Ramos (cell line): ENCODE results near the gene GBA2.

Source experiments
- in situ Hi-C: fragments of 300-500 bp; cut with MboI; formaldehyde crosslinking; loops from one replicate; pipeline ENCODE4 v1.14.3; 2022; ENCODE audit warnings: low sequenced_read_pairs; ENCODE audit not compliant: unreplicated experiment

The GBA2 gene

DNA sequence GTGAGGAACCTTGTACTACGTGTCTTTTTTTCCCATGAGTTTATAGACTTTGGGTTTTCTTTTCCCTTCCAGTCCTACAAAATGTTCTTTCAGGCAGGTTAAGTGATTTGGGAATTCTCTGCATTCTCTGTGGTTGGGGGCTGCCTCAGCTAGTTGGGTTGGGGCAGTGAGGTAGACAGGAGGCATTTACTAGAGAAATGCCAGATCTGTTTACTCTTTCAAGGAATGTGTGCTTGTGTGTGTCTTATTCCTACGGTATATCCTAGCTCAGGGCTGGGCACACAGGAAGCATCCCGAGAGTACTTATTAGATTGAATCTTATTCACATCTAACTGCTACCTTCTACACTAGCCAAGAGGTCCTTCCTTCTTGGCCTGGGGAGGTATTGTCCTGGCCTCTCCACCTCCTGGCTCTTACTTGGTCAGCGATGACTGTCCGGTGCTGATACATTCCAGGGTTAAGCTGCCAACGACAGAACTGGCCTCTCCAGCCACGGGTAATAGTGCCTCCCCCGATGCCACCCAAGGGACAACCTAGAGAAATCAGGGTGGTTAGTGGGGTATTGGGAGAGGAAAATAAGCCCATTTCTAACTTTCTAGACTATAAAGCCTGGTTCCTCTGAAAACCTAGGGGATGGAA, 5.0 kb downstream of the GBA2 start:
- in situ Hi-C loops, result loop anchor here (25.0 kb wide), 1 partner anchor 657 kb away; the partner anchor contains the start of genes FANCG and PIGO

DNA sequence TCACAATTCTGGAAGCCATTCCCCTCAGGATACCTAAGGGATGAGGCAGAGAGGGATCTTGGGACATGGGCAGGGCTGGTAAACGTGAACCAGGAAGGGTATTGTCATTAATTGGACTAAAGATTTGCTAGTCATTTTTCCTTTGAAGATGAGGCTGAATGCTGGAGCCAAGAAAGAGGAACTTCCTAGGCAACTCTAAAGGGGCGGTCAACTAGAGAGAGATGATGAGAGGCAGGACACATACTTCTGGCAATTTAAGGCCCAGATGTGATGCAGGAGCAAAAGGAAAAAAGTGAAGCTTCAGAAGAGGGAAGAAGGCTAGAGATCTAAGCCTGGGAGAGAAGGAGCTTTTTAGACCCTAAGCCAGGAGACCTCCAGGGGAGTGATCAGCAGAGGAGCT, 5.6 kb downstream of the GBA2 start:
- in situ Hi-C loops, result loop anchor here (25.0 kb wide), 1 partner anchor 656 kb away; the partner anchor contains the start of genes FANCG and PIGO

DNA sequence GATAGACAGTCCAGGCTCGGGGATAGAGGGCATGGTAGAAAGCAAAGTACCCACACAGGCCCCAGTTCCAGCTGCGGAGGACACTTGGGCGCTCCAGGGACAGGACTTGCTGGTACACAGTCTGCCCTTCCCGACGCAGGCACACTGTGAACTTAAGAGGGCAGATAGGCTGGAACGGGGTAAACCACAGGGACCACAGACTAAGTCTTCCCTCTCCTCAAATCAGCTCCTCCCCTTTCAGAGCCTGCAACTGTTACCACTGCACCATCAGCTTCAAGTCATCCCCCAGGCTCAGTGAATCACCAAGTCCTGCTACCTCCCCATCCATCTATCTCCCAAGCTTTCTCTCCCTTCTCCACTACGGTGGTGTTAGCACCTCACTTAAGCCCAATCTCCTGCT, 7.3 kb downstream of the GBA2 start:
- in situ Hi-C loops, result loop anchor here (25.0 kb wide), 1 partner anchor 654 kb away; the partner anchor contains the start of genes FANCG and PIGO

DNA sequence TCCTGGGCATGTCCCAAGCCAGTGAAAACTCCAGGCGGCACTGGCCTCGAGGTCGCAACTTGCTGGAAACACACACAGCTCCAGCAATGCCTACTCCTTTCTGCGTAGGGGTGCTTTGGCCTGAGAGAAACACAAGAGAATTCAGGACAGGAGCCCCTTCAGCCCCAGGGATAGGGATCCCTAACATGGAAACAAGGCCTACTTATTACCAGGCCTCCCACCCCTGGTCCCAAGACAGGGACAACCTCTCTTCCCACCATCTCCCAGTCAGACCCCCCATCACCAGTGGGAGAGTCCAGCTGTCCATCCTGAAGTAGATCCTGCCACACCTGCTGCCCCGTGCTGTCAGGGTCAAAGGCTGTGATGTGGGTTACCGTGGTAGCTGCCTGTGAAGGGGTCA, 8.8 kb downstream of the GBA2 start:
- in situ Hi-C loops, result loop anchor here (25.0 kb wide), 1 partner anchor 653 kb away; the partner anchor contains the start of genes FANCG and PIGO

DNA sequence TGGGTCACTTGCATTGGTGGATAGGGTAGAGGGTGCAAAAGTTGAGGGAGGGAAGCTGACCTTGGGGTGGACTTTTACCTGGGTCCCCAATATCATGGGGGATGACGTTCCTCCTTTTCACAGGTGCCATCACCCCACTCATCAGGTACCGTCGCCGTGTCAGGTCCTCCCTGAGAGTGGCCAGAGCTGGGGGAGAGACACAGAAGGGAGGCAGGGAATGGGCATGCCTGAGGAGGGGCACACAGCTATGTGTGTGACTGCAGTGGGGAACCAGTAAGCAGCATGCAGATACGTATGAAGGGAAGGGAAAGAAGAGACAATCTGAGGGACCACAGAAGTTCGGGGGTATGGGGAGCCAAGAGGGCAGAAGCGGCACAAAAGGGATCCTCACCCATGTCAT, 10.1 kb downstream of the GBA2 start:
- in situ Hi-C loops, result loop anchor here (25.0 kb wide), 1 partner anchor 652 kb away; the partner anchor contains the start of genes FANCG and PIGO

DNA sequence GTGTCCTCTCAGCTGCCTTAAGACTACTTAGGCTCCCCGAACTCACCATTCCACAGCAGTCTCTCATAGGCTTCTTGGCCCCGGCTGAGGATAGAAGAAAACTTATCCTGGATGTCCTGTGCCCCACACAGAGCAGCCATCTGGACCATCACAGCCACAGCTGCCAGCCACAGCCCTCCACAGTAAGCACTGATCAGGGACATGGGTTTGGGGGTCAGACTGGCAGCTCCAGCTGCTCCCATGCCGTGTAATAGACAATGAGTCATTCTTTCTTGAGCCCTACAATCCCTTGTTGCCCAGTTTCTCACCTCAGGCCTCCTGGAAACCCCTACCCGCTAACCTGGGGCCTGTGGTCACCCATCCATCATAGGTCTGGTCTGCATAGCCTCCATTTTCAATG, 10.8 kb downstream of the GBA2 start:
- in situ Hi-C loops, result loop anchor here (25.0 kb wide), 1 partner anchor 651 kb away; the partner anchor contains the start of genes FANCG and PIGO

DNA sequence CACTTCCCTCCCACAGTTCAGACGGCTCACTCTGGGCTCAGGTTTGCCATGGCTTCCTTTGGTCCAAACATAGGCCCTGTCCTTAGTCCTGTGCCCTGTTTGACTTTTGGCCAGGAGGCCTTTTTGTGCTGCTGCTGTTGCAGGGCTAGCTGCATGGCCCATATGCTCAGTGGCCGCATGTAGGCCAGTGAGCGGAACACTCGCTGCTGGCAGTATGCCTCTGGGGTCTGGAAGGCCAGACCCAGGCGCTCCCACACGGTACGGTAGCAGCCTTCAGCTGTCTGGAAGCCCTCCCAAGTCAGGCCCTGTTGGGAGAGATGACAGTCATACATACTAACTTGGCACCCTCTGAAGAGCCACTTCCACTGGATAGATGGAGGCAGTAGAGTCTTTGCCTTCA, 11.9 kb downstream of the GBA2 start:
- in situ Hi-C loops, result loop anchor here (25.0 kb wide), 1 partner anchor 650 kb away; the partner anchor contains the start of genes FANCG and PIGO

DNA sequence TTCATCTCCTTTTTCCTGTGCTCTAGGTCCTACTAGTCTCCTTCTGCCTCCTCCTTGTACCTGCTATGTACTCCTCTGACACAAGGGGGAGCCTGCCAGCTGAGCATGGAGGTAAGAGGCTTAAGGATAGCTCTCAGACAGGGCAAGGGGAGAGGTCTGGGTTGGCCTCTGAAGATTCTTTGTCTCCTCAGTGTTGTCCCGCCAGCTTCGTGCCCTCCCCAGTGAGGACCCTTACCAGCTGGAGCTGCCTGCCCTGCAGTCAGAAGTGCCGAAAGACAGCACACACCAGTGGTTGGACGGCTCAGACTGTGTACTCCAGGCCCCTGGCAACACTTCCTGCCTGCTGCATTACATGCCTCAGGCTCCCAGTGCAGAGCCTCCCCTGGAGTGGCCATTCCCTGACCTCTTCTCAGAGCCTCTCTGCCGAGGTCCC, 12.8 kb downstream of the GBA2 start:
- in situ Hi-C loops, result loop anchor here (25.0 kb wide), 1 partner anchor 649 kb away; the partner anchor contains the start of genes FANCG and PIGO

DNA sequence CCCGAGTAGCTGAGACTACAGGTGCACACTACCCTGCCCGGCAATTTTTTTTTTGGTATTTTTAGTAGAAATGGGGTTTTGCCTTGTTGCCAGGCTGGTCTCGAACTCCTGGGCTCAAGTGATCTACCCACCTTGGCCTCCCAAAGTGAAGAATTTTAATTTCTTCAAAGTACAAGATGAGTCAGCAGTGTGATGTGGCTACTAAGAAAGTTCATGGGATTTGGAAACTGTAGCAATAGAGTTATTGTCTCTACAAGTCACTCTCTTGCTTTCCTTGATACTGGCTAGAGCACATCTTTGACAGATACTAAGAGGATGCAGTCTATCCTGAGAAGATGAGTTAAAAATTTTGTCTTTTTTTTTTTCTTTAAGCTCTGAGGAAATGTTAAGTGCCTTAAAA, 14.9 kb downstream of the GBA2 start:
- in situ Hi-C loops, result loop anchor here (25.0 kb wide), 1 partner anchor 647 kb away; the partner anchor contains the start of genes FANCG and PIGO

DNA sequence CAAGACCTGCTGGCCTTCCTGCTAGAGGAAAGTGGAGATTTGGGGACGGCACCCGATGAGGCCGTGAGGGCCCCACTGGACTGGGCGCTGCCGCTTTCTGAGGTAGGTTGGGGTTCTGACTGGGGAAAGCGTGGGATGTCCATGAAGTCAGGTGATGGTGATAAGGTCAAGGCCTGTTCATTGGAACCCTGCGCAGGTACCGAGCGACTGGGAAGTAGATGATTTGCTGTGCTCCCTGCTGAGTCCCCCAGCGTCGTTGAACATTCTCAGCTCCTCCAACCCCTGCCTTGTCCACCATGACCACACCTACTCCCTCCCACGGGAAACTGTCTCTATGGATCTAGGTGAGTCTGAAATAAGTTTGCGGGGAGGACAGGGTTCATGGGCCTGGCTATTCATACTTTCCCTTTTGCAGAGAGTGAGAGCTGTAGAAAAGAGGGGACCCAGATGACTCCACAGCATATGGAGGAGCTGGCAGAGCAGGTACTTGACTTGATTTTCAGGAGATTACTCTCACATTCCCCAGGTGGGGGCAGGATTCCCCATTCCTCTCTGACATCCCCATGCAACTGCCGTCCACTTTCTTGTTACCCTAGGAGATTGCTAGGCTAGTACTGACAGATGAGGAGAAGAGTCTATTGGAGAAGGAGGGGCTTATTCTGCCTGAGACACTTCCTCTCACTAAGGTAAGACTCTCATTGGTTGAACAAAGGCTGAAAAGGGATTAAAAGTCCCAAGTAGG, 16.1 kb downstream of the GBA2 start:
- in situ Hi-C loops, result loop anchor here (25.0 kb wide), 1 partner anchor 646 kb away; the partner anchor contains the start of genes FANCG and PIGO

DNA sequence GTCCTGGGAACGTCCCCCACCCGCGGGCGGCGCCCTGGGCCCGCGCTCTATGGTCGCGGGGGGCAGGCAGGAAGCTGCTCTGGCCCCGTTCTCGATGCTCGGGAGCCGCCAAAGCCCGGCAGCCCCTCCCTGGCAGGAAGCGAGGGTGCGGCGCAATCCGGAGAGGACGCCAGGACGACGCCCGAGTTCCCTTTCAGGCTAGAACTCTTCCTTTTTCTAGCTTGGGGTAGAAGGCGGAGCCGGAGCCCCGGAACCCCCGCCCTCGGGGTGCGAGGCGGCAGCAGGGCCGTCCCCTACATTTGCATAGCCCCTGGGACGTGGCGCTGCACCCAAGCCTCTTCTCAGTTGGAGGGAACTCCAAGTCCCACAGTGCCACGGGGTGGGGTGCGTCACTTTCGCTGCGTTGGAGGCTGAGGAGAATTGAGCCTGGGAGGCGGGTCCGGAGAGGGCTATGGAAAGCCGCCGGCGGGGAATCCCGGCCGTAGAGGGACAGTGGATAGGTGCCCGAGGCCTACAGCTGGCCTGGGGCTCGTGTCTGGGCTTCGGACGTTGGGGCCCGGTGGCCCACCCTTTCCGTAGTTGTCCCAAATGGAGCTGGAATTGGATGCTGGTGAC, 16.7 kb downstream of the GBA2 start, which contains the start of the genes CREB3 and TLN1:
TSS of gene CREB3 (plus strand) at position 482 of the 615 bp plus-strand sequence. CDS start at position 589, 107 bp downstream.
TSS of gene TLN1 (minus strand) at position 11 of the 615 bp plus-strand sequence. CDS start 6,501 bp downstream, outside the sequence.
- in situ Hi-C loops, result loop anchor here (25.0 kb wide), 1 partner anchor 645 kb away; the partner anchor contains the start of genes FANCG and PIGO

DNA sequence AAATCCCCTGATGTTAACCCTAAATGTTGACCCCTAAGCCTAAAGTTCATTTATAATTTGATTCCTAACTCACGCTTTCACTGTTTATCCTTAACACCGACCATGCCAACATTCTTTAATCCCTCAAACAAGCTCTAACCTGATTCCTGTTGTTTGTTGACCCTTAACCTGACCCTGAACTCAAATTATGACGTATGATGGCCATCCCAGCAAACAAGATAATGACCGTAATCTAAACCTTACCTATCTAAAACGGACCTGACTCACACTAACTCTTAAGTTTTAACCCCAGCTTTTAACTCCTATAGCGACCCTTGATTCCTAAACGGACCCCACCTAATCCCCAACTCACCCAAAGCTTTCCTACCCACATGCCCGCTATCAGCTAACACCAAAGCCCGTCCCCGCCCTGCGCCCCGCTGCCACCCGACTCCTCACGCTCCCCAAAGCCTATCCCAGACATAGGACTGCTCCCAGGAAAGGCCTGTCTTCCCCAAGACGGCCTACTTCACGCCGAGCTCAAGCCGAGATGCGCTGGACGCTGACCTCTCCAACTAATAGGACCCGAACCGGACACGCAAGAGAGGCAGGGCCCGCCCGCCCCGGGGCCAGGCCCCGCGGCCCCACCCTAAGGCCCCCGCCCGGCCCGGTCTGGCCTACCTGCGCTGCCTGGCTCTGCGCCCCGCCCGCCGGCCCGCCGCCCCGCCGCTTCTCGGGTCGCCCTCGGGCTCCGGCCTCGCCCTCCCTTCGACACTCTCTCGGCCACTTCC, 17.4 kb downstream of the GBA2 start:
- in situ Hi-C loops, result loop anchor here (25.0 kb wide), 1 partner anchor 644 kb away; the partner anchor contains the start of genes FANCG and PIGO

DNA sequence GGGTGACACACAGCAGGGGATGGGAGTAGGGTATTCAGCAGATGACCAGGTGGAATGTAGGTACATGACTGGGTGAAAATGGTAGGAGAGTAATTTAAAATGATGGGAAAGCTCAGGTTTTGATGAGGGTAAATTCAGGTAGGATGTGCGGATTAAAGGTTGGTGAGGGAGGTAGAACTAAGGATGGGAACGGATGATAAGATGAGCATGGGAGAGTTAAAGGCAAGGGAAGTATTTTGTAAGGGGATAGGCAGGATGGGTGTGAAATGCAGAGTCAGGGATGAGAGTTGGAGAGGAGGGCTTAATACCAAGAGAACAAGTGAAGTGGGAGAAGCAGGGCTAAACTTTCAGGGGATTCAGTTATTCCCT, 18.6 kb downstream of the GBA2 start:
- in situ Hi-C loops, result loop anchor here (25.0 kb wide), 1 partner anchor 643 kb away; the partner anchor contains the start of genes FANCG and PIGO

DNA sequence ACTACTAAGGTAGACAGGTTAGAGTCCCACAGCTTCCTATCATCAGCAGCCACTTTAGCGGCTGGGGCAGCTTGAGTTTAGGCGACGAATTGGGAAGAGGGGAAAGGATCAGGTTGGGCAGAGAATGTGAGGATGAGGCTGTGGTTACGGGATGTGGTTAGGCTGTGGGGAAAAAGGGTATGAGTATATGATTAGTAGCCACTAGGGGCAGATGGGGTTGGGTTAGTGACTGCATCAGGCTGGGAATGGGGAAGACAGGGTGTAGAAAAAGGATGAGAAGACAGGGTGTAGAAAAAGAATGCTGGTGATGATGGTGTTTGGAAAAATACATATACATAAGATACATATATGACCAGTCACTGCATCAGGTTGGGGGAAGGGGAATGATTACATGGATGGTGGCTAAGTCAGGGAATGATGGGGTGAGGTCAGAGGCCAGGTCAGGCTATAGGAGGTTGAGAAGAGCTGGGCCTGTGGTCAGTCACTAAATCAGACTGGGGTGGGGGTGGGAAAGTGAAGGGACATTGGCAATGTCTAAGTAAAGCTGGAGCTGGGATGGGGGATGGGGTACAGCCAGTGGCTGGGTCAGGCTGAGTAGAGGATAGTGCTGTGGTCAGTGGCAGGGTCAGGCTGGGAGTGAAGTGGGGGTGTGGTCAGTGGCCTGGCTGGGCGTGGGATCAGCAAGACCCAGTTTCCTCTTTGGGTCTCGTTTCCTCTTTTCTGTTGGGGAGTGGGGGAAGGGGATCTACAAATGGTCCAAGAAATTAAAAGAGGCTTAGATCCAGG, 19.1 kb downstream of the GBA2 start:
- in situ Hi-C loops, result loop anchor here (10.0 to 25.0 kb wide), 2 partner anchors 125 to 643 kb away; partner anchors contain the start of genes FANCG, PIGO and TESK1

DNA sequence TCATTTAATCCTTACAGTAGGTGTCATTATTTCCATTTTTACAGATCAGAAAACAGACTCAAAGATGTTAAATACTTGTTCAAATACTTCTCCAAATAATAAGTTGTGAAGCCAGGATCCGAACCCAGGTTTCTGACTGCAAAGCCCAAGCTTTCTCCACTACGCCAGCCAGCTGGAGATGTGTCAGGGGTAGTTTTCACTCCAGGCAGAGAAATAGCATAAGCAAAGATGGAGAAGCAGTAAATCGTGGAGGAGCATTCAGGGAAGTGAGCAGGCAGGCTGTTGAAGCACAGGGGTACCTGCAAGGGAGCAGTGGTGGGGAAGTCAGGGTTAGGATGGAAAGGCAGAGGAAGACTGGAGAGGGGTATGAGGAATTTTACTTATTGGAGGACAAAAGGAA, 19.9 kb downstream of the GBA2 start:
- in situ Hi-C loops, result loop anchor here (10.0 to 25.0 kb wide), 2 partner anchors 124 to 642 kb away; partner anchors contain the start of genes FANCG, PIGO and TESK1

DNA sequence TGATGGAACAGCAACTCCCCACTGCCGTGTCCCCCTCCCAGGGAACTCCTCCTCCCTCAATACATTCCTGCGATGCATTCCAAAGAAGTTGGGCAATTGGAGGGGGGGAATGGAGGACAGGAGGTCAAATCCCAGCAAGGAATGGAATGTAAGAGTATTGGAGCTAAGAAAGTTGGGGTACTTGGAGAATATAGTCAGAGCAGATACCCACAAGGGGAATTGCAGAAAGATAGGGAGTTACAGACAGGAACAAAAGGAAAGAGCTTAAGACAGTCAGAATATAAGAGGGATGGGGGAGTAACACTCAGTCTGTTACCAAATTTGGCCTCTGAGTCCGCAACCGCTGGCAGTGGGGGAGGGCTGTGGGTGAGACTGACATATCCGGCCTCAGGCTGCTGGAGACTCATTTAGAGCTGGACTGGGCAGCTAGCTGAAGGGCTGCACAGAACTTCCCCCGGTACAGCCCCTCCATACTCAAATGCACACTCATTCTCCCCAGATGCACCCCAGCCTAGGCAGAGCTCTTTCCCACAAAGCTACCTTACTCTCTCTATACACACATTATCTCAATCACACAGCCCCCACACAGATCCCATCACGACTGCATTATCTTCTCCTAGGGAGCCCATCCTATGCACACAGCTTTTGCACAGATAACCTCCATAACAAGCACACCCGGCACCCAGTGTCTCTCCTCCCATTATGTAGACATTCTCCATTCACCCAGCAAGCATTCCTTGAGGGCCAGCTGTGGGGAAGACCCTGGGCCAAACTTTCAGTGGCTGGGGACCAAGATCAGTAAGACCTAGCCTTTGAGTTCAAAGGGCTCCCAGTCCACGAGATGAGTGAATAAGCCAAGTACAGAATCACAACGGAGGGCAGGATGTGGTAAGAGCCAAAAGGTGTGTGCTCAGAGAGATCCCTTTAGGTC, 20.7 kb downstream of the GBA2 start:
- in situ Hi-C loops, result loop anchor here (10.0 to 25.0 kb wide), 2 partner anchors 124 to 641 kb away; partner anchors contain the start of genes FANCG, PIGO and TESK1

DNA sequence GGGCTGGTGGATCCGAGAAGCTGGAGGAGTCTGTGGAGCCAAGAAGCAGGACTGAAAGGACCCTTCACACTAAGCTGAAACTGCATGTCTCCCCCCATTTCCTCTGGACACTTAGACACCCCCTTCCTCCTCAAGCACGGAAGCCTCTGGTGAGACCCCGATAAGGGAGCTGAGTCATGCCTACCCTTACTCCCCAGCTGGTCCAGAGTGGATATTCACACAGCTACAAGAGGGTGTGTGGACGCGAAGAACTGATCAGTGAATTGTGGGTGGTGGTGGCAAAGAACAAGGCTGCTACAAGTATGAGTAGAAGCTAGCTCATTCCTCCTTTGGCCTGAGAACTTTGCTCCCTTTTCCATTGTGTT, 21.4 kb downstream of the GBA2 start:
- in situ Hi-C loops, result loop anchor here (10.0 to 25.0 kb wide), 2 partner anchors 123 to 640 kb away; partner anchors contain the start of genes FANCG, PIGO and TESK1
